HG02840 (cell line): ENCODE results near the gene CACNA2D1.

Source experiments
- ATAC-seq: cut with Tn5 transposase; IDR thresholded peaks from one replicate; pipeline ENCODE4 v1.9.1; 2021; ENCODE audit warnings: mild to moderate bottlenecking, moderate library complexity, moderate number of reproducible peaks; ENCODE audit not compliant: unreplicated experiment, low FRiP score

CACNA2D1 gene

GRCh38 chr7:82293467-82293866, 150.1 kb downstream of the CACNA2D1 start:
- ATAC-seq = no peak

DNA sequence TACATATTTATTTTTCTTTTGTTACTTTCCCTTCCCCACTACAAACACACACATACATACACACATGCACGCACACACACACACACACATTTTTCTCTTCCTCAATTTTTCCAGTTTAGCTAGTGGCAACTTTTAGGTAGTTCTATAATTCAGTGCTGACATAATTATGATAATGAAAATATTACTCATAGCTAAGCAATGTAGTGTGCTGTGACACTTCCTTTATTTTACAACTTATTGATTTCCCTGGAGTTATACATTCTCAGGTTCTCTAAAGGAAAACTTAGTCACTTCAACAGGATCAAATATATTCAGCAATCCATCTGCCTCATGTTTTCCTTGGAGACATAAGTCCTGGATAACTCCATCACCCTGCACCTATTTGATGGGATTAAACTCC, 151.6 kb downstream of the CACNA2D1 start:
- no peak for ATAC-seq

GRCh38 chr7:82289889-82290288, 153.7 kb downstream of the CACNA2D1 start:
- no peak for ATAC-seq

GRCh38 chr7:82289152-82289535, 154.4 kb downstream of the CACNA2D1 start:
- ATAC-seq = no peak

DNA sequence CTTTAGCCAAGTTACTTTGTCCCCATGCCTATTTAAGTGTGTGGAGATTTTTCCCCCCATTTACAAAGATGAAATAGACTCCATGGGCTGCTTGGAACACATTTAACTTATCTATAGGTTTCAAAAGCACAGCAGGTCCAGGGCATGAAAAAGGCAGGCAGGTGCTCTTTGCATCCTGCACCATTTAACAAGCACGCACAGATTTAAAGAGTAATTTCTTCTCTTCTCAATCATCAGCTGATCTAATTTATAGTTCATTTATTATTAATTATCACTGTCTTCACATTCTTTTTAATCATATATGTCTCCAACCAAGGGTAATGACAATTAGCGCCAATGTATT, 156.8 kb downstream of the CACNA2D1 start:
- ATAC-seq = no peak

- ATAC-seq = no peak
Measured at GRCh38 chr7:82286096-82286797, 157.3 kb downstream of the CACNA2D1 start.

DNA sequence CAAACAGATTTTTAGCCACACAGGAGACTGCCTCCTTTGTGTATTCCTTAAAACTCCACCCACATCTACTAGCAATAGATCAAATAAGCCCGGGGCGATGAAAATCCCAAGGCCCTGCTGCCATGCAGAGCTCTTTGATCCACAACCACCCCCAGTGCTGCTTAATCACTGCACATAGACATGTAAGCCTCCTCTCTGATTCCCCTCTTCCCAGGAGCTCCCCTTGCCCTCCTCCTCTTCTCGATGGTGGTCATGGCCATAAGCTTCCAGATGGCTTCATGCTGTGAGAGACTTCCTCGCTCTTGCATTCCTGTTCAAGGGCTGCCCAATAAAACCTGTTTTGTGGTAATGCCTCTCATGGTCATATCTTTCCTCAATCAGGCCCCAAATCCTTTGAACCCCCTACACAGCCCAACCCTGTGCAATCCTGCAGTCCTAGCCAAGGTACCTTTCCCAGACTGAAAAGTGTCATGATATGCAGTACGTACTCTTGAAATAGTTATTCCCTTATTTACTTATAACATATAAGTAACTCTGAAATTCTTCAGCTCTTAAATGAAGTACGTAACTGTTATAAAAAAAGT, 158.5 kb downstream of the CACNA2D1 start:
- no peak for ATAC-seq

DNA sequence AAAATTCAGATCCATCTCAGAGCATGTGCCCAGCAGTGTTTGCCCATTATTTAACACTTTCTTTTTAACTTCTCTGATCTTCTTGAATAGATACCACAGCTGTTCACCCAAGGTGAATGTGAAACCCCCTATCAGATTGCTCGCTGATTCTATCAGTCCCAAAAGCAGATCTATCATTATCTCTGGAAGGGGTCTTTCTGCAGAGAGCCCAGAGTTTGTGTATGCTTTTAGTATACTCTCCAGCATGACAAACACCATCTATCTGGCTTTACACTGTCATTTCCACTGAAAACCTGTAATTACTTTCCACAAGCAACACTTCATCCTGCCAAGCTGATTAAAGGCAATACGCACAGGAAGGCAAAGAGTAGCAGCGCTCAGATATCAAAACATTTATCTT, 168.2 kb downstream of the CACNA2D1 start:
- no peak for ATAC-seq

- no peak for ATAC-seq
Measured at GRCh38 chr7:82274681-82275080, 168.9 kb downstream of the CACNA2D1 start.

- no peak for ATAC-seq
Measured at GRCh38 chr7:82273886-82274285, 169.7 kb downstream of the CACNA2D1 start.

DNA sequence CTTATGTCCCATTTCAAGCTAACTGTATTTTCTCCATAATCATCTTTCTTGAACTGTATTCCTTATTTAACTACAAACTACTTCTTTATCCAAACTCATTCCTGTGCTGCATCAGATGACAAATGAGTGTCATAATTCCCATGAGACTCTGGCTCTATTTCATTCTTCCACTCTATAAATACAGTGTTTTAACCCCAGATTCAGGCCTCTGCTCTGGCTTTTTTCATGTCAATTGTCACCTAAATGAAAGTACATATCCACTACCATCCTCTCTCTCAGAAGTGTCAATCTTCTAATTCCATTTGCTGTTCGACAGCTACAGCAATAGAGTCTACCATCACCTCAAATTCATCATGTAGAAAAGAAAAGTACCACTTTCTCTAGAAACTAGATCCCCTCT, 172.7 kb downstream of the CACNA2D1 start:
- no peak for ATAC-seq

GRCh38 chr7:82268632-82269031, 174.9 kb downstream of the CACNA2D1 start:
- no peak for ATAC-seq

- no peak for ATAC-seq
Measured at GRCh38 chr7:82266081-82266480, 177.5 kb downstream of the CACNA2D1 start.

DNA sequence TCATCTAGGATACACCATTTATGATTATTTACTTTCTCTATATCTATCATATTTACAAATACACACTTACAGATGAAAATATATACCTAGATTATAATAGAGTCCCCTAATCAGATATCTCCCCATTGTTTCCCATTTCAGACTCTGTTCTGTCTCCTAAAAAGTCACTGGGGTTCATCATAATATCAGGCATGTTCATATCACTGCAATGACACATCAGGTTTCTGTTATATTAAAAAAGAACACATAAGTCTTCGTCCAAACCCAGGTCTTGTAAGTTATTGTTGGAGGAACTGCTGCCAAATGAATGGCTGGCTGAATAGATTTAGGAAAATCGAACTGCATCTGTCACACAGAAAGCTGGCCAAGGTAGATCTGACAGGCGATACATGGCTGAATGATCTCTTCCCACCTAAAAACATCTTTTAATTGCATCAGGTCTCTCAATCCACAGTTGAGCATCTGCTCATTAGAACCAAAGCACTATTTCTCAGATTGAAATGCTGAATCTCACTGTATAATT, 178.7 kb downstream of the CACNA2D1 start:
- no peak for ATAC-seq

DNA sequence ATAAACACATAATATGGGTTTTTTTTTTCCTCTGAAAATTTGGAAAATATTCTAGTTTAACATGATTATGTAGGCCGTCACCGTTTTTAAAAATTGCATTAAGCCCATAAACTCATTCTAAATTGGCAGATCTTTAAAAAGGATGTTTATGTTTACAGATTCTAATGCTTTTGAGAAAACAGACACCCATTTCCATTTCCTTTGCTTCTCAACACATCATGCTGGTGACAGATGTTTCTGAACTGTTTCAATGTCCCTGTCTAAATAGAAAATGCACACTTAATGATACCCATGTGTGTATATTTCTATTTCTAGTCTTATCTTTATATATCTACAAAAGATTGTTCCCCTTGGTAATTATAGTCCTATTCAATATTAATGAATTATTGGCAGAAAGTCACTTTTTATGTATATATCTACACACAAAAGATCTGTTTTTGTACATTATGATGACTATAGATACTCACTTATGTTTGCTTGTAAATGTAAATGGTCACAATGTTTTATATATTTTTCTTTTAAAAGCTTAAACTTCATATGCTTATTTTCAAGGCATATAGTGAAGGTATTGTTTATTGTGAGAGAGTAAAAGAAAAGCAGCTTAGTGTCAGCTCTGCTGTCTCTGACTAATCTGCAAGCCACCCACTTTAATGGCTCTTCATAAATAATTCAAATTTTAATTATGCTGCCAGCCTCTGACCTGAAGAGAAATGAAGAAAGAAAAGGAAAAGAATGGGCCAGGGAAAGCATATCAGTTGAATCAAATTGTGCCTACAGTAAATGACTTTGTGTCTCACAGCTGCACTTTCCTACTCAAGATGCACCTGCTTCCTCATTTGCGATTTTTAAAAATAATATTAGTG, 179.4 kb downstream of the CACNA2D1 start:
- ATAC-seq = no peak

DNA sequence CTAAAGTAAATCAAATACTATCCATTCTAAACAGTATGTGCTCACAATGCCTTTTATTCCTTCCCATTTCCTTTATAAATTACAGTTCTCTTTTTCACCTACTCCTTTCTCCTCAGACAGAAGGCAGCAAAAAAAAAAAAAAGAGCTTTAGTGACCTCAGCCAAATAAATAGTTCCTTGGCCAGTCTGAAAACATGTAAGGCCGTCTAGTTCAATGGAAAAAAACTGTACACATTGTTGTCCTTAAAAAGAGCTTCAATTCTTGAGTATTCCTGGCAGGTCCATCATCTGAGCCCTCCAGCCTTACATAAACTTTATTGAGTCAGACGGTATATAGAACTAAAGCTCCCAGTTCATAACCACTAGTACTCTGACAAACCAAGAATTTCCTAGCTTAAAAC, 185.4 kb downstream of the CACNA2D1 start:
- ATAC-seq = no peak

DNA sequence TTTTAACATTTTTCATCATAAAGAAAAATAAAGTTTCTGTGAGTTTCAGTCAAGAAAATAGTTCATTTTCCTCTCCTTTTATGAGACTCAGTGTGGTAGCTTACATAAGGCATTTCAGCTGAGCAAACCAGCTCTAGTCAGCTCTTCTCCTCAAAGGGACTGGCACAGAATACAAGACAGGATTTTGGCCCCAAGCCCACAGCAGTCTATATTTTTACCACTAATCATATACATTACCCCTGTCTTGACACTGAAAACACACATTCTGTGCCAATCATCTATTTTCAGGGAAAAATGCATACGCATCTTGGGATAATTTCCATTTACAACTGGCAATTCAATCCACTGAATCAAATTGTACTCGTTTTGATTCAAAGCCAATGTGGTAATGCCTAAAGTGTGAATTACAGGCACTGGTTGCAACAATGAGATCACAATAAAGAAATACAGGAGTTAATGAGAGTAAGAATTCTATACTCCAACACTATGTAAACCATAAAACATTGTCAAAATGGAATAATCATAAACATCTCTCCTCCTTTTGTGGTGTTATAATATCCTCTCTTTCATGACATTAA, 186.4 kb downstream of the CACNA2D1 start:
- no peak for ATAC-seq

- no peak for ATAC-seq
Measured at GRCh38 chr7:82255706-82256105, 187.9 kb downstream of the CACNA2D1 start.

DNA sequence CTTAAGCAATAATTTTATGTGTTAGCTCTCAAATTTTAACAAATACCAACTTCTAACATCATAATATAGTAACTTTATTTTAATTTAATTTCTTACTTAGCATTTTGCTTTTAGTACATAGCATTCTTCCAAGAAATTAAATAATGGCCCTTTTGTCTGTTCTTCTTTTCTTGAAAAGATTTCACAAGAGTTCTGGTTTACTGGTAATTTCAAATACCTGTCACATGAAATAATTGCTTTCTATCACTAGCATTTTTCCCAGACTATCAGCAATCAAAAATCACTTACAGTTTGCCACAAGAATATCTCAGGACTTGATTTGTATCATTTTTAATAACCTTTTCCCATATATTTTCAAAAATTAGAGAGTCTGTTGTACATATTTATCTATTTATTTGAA, 193.0 kb downstream of the CACNA2D1 start:
- no peak for ATAC-seq

DNA sequence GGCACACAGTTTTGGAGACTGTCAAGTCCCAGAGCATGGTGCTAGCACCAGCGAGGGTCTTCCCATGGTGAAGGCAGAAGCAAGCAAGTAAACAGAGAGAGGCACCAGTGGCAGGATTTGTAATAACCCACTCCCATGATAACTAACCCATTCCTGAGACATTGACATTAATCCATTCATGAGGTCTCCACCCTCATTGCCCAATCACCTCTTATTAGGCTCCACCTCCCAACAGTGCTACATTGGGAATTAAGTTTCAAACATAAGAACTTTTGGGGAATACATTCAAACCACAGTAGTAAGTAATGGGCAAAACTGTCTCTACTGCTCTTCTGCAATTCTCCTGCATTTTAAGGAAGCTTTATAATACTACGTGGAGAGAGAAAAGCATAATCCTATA, 193.6 kb downstream of the CACNA2D1 start:
- no peak for ATAC-seq

GRCh38 chr7:82247814-82248433, 195.7 kb downstream of the CACNA2D1 start:
- ATAC-seq = no peak
